DMS153 treated with DMSO at 0.1 percent for 48 hours (cell line): ENCODE data around the gene COQ6.
"Not testable (repeated sequence)": the region's sequence is repeated elsewhere in the genome, so short reads cannot be mapped to it uniquely, and the experiment has no call there.

Source experiments
- DNase-seq: peaks from one replicate; lab custom pipeline; 2025; ENCODE audit not compliant: unreplicated experiment; lab: John Stamatoyannopoulos, UW

The COQ6 gene

GRCh38 chr14:73949752-73950734 lies at the start of gene COQ6, which contains the start of gene FAM161B:
TSS of gene COQ6 (plus strand) at chr14:73950302. CDS start at chr14:73950333, 31 bp downstream.
TSS of gene FAM161B (minus strand) at chr14:73950094. CDS start at chr14:73950026, 68 bp downstream.
- peak; percentile 93 for DNase-seq

- DNase-seq: no peak
These were observed 47.1 kb upstream of the COQ6 start for GRCh38 chr14:73903028-73903427.

- DNase-seq: no peak
These were observed 40.4 kb upstream of the COQ6 start for GRCh38 chr14:73909681-73910080.

- DNase-seq: no peak
These were observed 36.8 kb upstream of the COQ6 start for GRCh38 chr14:73913256-73913655.

GRCh38 chr14:73916324-73916723 lies 33.8 kb upstream of the COQ6 start:
- DNase-seq: no peak

GRCh38 chr14:73919457-73919856 lies 30.6 kb upstream of the COQ6 start:
- DNase-seq: not testable (repeated sequence)

- no peak for DNase-seq
These were observed 25.8 kb upstream of the COQ6 start for GRCh38 chr14:73924337-73924736.

GRCh38 chr14:73935666-73936065 lies 14.4 kb upstream of the COQ6 start:
- no peak for DNase-seq

GRCh38 chr14:73936548-73936947 lies 13.6 kb upstream of the COQ6 start:
- DNase-seq: no peak

- DNase-seq: no peak
These were observed 13.1 kb upstream of the COQ6 start for GRCh38 chr14:73937012-73937411.

- DNase-seq: no peak
These were observed 7.9 kb upstream of the COQ6 start for GRCh38 chr14:73942180-73942579.

GRCh38 chr14:73943083-73943482 lies 7.0 kb upstream of the COQ6 start:
- no peak for DNase-seq

- DNase-seq: no peak
These were observed 5.5 kb upstream of the COQ6 start for GRCh38 chr14:73944432-73945158.

GRCh38 chr14:73945159-73945670 lies 4.9 kb upstream of the COQ6 start:
- no peak for DNase-seq

GRCh38 chr14:73953731-73954130 lies 3.6 kb downstream of the COQ6 start:
- no peak for DNase-seq

GRCh38 chr14:73955674-73956073 lies 5.6 kb downstream of the COQ6 start:
- DNase-seq: no peak

- no peak for DNase-seq
These were observed 8.5 kb downstream of the COQ6 start for GRCh38 chr14:73958591-73958990.

- no peak for DNase-seq
These were observed 11.1 kb downstream of the COQ6 start for GRCh38 chr14:73961192-73961591.

GRCh38 chr14:73965216-73965615 lies 15.1 kb downstream of the COQ6 start:
- DNase-seq: no peak

- DNase-seq: no peak
These were observed 18.8 kb downstream of the COQ6 start for GRCh38 chr14:73968885-73969284.

- no peak for DNase-seq
These were observed 23.4 kb downstream of the COQ6 start for GRCh38 chr14:73973497-73973896.

- no peak for DNase-seq
These were observed 26.0 kb downstream of the COQ6 start for GRCh38 chr14:73976125-73976524.
